Camera-type eye (tissue), 1 donor: ENCODE measurements around the gene TSPO. TPM values are rescaled to one million over a fixed set of nuclear protein-coding genes. Genes with fewer than 3 reads are reported as not detected.

Experiments used
- total RNA-seq: library from RNA; depleted of rRNA; stranded (reverse); fragments of >200 nt; gene quantifications from one replicate; pipeline ENCODE4 v1.2.3, GENCODE V29; 2014

The TSPO gene
- total RNA-seq = 75.8 TPM

GRCh38 chr22:43151251-43152002 is at the start of gene TSPO:
TSS of gene TSPO (plus strand) at chr22:43151559. CDS start at chr22:43159239, 7,680 bp downstream.

GRCh38 chr22:43110444-43110926 is 40.9 kb upstream of the TSPO start, which contains the start of gene BIK:
TSS of gene BIK (plus strand) at chr22:43110750. CDS start at chr22:43124023, 13,273 bp downstream.

GRCh38 chr22:43142880-43143562 is 8.3 kb upstream of the TSPO start, which contains the start of gene MCAT:
TSS of gene MCAT (minus strand) at chr22:43143398. CDS start at chr22:43143348, 50 bp downstream.

GRCh38 chr22:43186272-43187170 is 35.2 kb downstream of the TSPO start, which contains the start of gene TTLL12:
TSS of gene TTLL12 (minus strand) at chr22:43187134. CDS start at chr22:43187069, 65 bp downstream.

Other genes with a start within 250 kb of the TSPO start
- 54.4 TPM for gene PACSIN2, start 136.4 kb upstream of the TSPO start, total RNA-seq
- gene TTLL1, start 62.2 kb upstream of the TSPO start, total RNA-seq = 15.4 TPM
- gene BIK, start 40.8 kb upstream of the TSPO start, total RNA-seq = not detected
- gene MCAT, start 8.2 kb upstream of the TSPO start, total RNA-seq = 17.4 TPM
- 31.8 TPM for gene TTLL12, start 35.6 kb downstream of the TSPO start, total RNA-seq
- gene SCUBE1, start 191.8 kb downstream of the TSPO start, total RNA-seq = 17.4 TPM